SU-DHL-6 (cell line): Measurements from ENCODE around the gene RGS3.

Experiments
- CTCF ChIP-seq: fragments of 200-600 bp; sonication (generic); IDR thresholded peaks from one replicate; pipeline ENCODE4 v1.5.1; 2017; ENCODE audit warnings: antibody characterized with exemption, mild to moderate bottlenecking, low read length, moderate library complexity; ENCODE audit not compliant: insufficient read depth, poor library complexity, severe bottlenecking
- EZH2phosphoT487 ChIP-seq: fragments of 200-600 bp; sonication (generic), shearing (Covaris generic); conservative IDR thresholded peaks from 2 replicates; pipeline ENCODE4 v1.6.1; 2018; ENCODE audit warnings: mild to moderate bottlenecking, antibody characterized with exemption, low read length, moderate library complexity, mixed read lengths

GRCh38 chr9:113477058-113477457, 13.5 kb downstream of the RGS3 start:
- no peak for TF ChIP-seq CTCF
- no peak for TF ChIP-seq EZH2phosphoT487
